ENCODE results near the gene CDYL2.

GRCh38 chr16:80819988-80820387, 15.6 kb upstream of the CDYL2 start:
- TF ChIP-seq POLR2A (IDR thresholded peaks at IDR 0.05; ENCODE audit: low read depth, low read length) (no peak), POLR2AphosphoS5 (IDR thresholded peaks at IDR 0.05; ENCODE audit: low read depth, low read length) (no peak)
